ENCODE results near the gene MN1. TPM values are rescaled to one million over a fixed set of nuclear protein-coding genes. Genes with fewer than 3 reads are reported as not detected.

The MN1 gene
- polyA plus RNA-seq, 3 donors: 0.06 to 0.38 (median 0.29) TPM

DNA sequence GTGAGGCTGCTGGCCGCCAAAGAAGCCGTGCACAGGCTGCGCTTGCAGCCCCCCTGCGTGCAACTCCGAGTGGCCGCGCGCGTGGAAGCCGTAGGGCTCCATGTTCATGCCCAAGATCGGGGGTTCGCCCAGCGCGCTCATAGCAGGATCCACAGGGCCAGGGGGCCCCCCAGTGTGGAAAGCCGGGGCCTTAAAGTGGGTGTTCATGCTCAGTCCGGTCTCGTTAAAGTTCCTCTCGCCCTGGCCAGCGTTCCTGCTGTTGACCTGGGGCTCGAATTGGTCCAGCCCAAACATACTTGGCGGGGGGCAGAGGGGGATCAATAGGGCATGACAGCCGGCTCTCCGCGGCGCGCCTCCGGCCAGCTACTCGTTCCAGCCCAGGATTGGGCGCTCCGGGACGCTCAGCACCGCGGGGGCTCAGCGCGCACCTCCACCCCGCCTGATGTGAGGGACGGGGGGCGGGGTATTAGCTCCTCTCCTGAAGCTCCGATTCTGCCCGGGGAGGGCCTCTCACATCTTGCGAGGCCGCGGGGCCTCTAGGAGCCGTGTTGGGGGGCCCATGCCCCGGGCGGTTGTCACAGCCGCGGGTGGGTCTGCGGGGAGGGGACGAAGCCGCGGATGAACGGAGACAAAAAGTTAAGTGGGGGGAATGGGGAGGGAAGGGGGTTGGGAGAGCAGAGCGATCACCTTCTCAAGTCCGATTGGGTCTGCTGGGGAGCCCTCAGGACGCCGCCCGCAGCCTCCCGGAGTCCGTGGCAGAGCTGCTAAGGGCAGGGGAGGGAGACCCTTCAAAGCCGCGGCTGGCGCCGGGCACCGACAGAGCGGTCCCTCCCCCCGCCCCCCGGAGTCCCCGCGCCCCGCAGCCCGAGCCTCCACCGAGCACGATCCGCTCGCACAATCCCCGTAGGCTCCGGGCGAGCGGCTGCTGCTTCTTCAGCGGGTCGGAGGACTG lies 1.0 kb downstream of the MN1 start:
- Mint-ChIP-seq H3K9me3 (peaks cover 2 to 10% (median 3%) of the 10 kb centered on the region in 7 donors), H3K36me3 (no peaks in the 10 kb centered on the region), H3K27me3 (ENCODE audit: low read depth in 3 of 3) (peaks cover 29 to 59% (median 40%) of the 10 kb centered on the region in 3 donors), H3K27ac (no peak overlapping the region), H3K4me1 (peaks cover 8% of the 10 kb centered on the region), H3K4me3 (peak overlapping the region; percentile 76 to 87)
- H4K20me1 ChIP-seq (ENCODE audit: insufficient read depth, low read length): no peaks in the 10 kb centered on the region
- H2AFZ ChIP-seq (ENCODE audit: insufficient read depth, low read depth, low read length, poor library complexity, severe bottlenecking): no peak overlapping the region
- H3K4me1 ChIP-seq (ENCODE audit: control insufficient read depth in 1 of 2, insufficient read depth in 2 of 2, low read length in 2 of 2): peaks cover 13% of the 10 kb centered on the region in 2 donors
- intact Hi-C loops (cut with micrococcal nuclease): loop anchor here (5.0 to 10.0 kb wide), 5 partner anchors 73 to 396 kb away; no protein-coding TSS in a partner anchor
- peak overlapping the region; percentile 80 for H3K4me2 ChIP-seq (replicated peaks; ENCODE audit: extremely low read depth, low read length, poor library complexity, severe bottlenecking)
- TF ChIP-seq, protein P1, sequence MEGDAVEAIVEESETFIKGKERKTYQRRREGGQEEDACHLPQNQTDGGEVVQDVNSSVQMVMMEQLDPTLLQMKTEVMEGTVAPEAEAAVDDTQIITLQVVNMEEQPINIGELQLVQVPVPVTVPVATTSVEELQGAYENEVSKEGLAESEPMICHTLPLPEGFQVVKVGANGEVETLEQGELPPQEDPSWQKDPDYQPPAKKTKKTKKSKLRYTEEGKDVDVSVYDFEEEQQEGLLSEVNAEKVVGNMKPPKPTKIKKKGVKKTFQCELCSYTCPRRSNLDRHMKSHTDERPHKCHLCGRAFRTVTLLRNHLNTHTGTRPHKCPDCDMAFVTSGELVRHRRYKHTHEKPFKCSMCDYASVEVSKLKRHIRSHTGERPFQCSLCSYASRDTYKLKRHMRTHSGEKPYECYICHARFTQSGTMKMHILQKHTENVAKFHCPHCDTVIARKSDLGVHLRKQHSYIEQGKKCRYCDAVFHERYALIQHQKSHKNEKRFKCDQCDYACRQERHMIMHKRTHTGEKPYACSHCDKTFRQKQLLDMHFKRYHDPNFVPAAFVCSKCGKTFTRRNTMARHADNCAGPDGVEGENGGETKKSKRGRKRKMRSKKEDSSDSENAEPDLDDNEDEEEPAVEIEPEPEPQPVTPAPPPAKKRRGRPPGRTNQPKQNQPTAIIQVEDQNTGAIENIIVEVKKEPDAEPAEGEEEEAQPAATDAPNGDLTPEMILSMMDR (IDR thresholded peaks at IDR 0.05): no peak
- H3K27ac ChIP-seq (ENCODE audit: low read depth in 1 of 2, low read length in 2 of 2): no peak overlapping the region
- 3% methylated on average over 75 of the region's 82 CpGs for WGBS (ENCODE audit: insufficient coverage)
- H3K36me3 ChIP-seq (replicated peaks in 1 of 2; ENCODE audit: control insufficient read depth in 1 of 2, insufficient read depth in 2 of 2, low read length in 2 of 2): no peaks in the 10 kb centered on the region
- peak overlapping the region; percentile 29 to 76 (median 55) for H3K4me3 ChIP-seq (replicated peaks in 1 of 3; ENCODE audit: low read depth in 2 of 3, low read length in 3 of 3)
- H3K9ac ChIP-seq (ENCODE audit: insufficient read depth, low read length, poor library complexity, severe bottlenecking): peak overlapping the region; percentile 43
- peaks cover 15 to 41% of the 10 kb centered on the region in 2 donors for H3K27me3 ChIP-seq (ENCODE audit: control insufficient read depth in 2 of 2, insufficient read depth in 2 of 2, low read length in 2 of 2)
- DNase-seq: no peak
- no peaks in the 10 kb centered on the region for H3K79me2 ChIP-seq (ENCODE audit: insufficient read depth, low read length)
- no peaks in the 10 kb centered on the region for H3K9me3 ChIP-seq (replicated peaks in 1 of 2; ENCODE audit: control insufficient read depth in 1 of 2, insufficient read depth in 1 of 2, low read length in 2 of 2)

DNA sequence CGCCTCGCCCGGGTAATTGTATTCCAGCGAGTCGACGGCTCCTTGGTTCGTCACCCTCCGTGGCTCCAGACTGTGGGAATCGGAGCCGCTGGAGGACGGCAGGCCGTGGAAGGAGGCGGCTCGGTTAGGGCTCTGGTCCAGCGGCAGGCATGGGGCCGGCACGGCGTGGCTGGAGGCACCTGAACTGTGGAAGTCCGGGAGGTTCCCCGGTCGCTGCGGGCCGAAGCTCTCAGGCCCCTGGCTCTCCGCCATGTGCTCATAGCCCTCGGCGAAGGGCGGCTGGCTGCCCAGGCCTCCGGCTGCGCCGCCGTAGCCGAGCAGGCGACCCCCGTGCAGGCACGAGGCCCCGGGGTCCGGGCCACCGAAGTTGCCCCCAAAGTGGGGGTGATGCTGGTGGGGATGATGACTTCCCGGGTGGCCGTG lies 1.7 kb downstream of the MN1 start:
- Mint-ChIP-seq H3K4me1 (peaks cover 8% of the 10 kb centered on the region), H3K36me3 (no peaks in the 10 kb centered on the region), H3K9me3 (peaks cover 2 to 10% (median 3%) of the 10 kb centered on the region in 7 donors), H3K4me3 (peak overlapping the region in 1 of 2 donors; percentile 71), H3K27me3 (ENCODE audit: low read depth in 3 of 3) (peaks cover 26 to 55% (median 38%) of the 10 kb centered on the region in 3 donors), H3K27ac (no peak overlapping the region)
- Histone ChIP-seq H3K9ac (ENCODE audit: insufficient read depth, low read length, poor library complexity, severe bottlenecking) (no peak overlapping the region), H3K27ac (ENCODE audit: low read depth in 1 of 2, low read length in 2 of 2) (no peak overlapping the region), H3K4me2 (replicated peaks; ENCODE audit: extremely low read depth, low read length, poor library complexity, severe bottlenecking) (no peak overlapping the region), H2AFZ (ENCODE audit: insufficient read depth, low read depth, low read length, poor library complexity, severe bottlenecking) (no peak overlapping the region), H3K27me3 (ENCODE audit: control insufficient read depth in 2 of 2, insufficient read depth in 2 of 2, low read length in 2 of 2) (peaks cover 15 to 41% of the 10 kb centered on the region in 2 donors), H4K20me1 (ENCODE audit: insufficient read depth, low read length) (no peaks in the 10 kb centered on the region), H3K9me3 (replicated peaks in 1 of 2; ENCODE audit: control insufficient read depth in 1 of 2, insufficient read depth in 1 of 2, low read length in 2 of 2) (no peaks in the 10 kb centered on the region), H3K4me1 (ENCODE audit: control insufficient read depth in 1 of 2, insufficient read depth in 2 of 2, low read length in 2 of 2) (peaks cover 13% of the 10 kb centered on the region in 2 donors), H3K4me3 (replicated peaks in 1 of 3; ENCODE audit: low read depth in 2 of 3, low read length in 3 of 3) (no peak overlapping the region), H3K79me2 (ENCODE audit: insufficient read depth, low read length) (no peaks in the 10 kb centered on the region), H3K36me3 (replicated peaks in 1 of 2; ENCODE audit: control insufficient read depth in 1 of 2, insufficient read depth in 2 of 2, low read length in 2 of 2) (no peaks in the 10 kb centered on the region)
- TF ChIP-seq, protein P1 (IDR thresholded peaks at IDR 0.05): no peak
- no peak for DNase-seq
- intact Hi-C loops (cut with micrococcal nuclease): loop anchor here (5.0 to 10.0 kb wide), 5 partner anchors 73 to 395 kb away; no protein-coding TSS in a partner anchor
- 82% methylated on average over 34 of the region's 40 CpGs for WGBS (ENCODE audit: insufficient coverage)

Measured in CD14-positive monocyte (primary cell).